Stimulated activated CD4-positive, alpha-beta T cell treated with anti-CD3 and anti-CD28 coated beads, Interleukin-15, amount 100 ng/mL, for 48 hours (primary cell): ENCODE data around the gene ZNF785.
"Not testable (repeated sequence)": the region's sequence is repeated elsewhere in the genome, so short reads cannot be mapped to it uniquely, and the experiment has no call there.

ENCODE experiments used
- DNase-seq, 2 donors: peaks; one replicate each; pipeline ENCODE4 v3.0.0-alpha.2; 2020; ENCODE audit warnings: low read depth in 2 of 2

The ZNF785 gene

GRCh38 chr16:30565984-30566383 lies 19.5 kb downstream of the ZNF785 start:
- DNase-seq = no peak

GRCh38 chr16:30565526-30565925 lies 20.0 kb downstream of the ZNF785 start:
- DNase-seq = no peak

- no peak for DNase-seq
Measured at GRCh38 chr16:30562021-30562420, 23.5 kb downstream of the ZNF785 start.

- DNase-seq = no peak
Measured at GRCh38 chr16:30561089-30561816, 24.2 kb downstream of the ZNF785 start.

- DNase-seq = no peak
Measured at GRCh38 chr16:30559690-30560089, 25.8 kb downstream of the ZNF785 start.

- no peak for DNase-seq
Measured at GRCh38 chr16:30558789-30559377, 26.6 kb downstream of the ZNF785 start.

- DNase-seq = peak; percentile 97 to 98
Measured at GRCh38 chr16:30557957-30558788, 27.3 kb downstream of the ZNF785 start, which contains the start of gene ZNF764. Gene ZNF764 (minus strand): TSS chr16:30558374. CDS start chr16:30558182, 192 bp downstream.

- DNase-seq = no peak
Measured at GRCh38 chr16:30557707-30557956, 27.9 kb downstream of the ZNF785 start.

- DNase-seq = no peak
Measured at GRCh38 chr16:30556125-30556473, 29.4 kb downstream of the ZNF785 start.

GRCh38 chr16:30555315-30556124 lies 30.0 kb downstream of the ZNF785 start:
- no peak for DNase-seq

- no peak for DNase-seq
Measured at GRCh38 chr16:30554557-30555314, 30.8 kb downstream of the ZNF785 start.

GRCh38 chr16:30553393-30553899 lies 32.1 kb downstream of the ZNF785 start:
- DNase-seq = no peak

GRCh38 chr16:30552956-30553355 lies 32.5 kb downstream of the ZNF785 start:
- DNase-seq = no peak

- peak in 1 of 2 donors; percentile 51 for DNase-seq
Measured at GRCh38 chr16:30551781-30552180, 33.7 kb downstream of the ZNF785 start.

- DNase-seq = no peak
Measured at GRCh38 chr16:30548416-30549253, 36.9 kb downstream of the ZNF785 start.

- DNase-seq = no peak
Measured at GRCh38 chr16:30546115-30546514, 39.4 kb downstream of the ZNF785 start.

- no peak for DNase-seq
Measured at GRCh38 chr16:30543067-30543466, 42.4 kb downstream of the ZNF785 start.

GRCh38 chr16:30541502-30542329 lies 43.8 kb downstream of the ZNF785 start:
- DNase-seq = no peak

GRCh38 chr16:30540916-30541464 lies 44.5 kb downstream of the ZNF785 start:
- DNase-seq = not testable (repeated sequence)
